Skin of body (tissue), 2 donors: ENCODE results near the gene NLRP2B. TPM values are rescaled to one million over a fixed set of nuclear protein-coding genes. Genes with fewer than 3 reads are reported as not detected.
"Not testable (repeated sequence)": the region's sequence is repeated elsewhere in the genome, so short reads cannot be mapped to it uniquely, and the experiment has no call there.

Experiments
- DNase-seq: peaks from one replicate; lab custom pipeline; 2025; lab: John Stamatoyannopoulos, UW
- total RNA-seq: library from RNA; depleted of rRNA; stranded (reverse); fragments of >200 nt; gene quantifications from one replicate; pipeline ENCODE4 v1.2.3, GENCODE V29; 2014

The NLRP2B gene
- 0.20 TPM for total RNA-seq

DNA sequence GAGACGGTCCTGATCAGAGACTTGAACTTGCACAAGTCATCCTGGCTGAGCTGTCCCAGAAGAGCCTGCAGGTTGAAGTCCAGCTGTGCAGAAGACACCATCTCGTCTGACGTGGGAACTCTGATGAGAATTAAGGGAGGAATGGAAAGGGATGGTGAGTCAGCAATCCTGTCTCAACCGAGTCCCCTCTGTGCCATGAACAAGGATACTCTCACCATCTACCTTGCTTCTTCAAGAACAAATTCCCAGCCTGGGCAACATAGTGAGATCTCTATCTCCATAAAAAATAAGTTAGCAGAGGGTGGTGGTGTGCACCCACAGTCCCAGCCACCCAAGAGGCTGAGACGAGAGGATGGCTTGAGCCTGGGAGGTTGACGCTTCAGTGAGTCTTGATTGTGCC is at the start of gene NLRP2B:
TSS of gene NLRP2B (minus strand) at position 101 of the 400 bp plus-strand sequence.
- DNase-seq, result no peak

GRCh38 chrX:57725995-57726394 is 45.9 kb upstream of the NLRP2B start:
- not testable (repeated sequence) for DNase-seq

DNA sequence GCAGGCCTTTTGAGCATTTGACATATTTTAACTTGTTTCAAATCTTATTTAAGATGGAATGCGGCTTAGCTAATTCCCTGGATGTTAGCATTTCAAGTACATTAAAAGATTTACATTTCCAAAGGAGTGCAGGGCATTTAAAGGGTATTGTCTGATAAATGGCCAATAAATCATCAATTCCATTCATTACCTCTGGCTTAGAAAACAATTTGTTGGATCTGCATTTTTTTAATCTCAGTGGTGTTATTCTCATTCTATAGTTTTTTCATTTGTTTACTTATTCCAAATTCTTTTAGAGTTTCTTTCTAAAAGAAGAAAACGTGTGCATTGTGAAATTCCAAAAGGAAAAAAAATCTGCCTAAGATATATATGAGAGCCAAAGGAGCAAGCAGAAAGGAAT is 1.3 kb upstream of the NLRP2B start:
- DNase-seq, result no peak

GRCh38 chrX:57678686-57679428 is 1.2 kb downstream of the NLRP2B start:
- DNase-seq, result no peak

GRCh38 chrX:57677132-57677858 is 2.8 kb downstream of the NLRP2B start:
- no peak for DNase-seq

DNA sequence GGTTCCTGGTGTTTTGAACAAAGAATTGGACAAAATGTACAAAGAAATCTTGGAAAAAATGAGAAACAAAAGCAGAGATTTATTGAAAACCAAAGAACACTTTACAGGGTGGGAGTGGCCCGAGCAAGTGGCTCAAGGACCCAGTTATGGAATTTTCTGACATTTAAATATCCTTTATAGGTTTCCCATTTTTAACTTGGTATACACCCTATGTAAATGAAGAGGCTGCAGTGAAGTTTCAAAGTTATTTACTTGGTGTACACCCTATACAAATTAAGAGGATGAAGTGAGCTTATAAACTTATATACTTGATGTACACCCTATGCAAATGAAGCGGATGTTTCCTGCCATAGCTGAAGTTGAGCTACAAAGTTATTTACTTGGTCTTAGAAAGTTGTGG is 4.7 kb downstream of the NLRP2B start:
- DNase-seq, result no peak

GRCh38 chrX:57674861-57675260 is 5.2 kb downstream of the NLRP2B start:
- DNase-seq, result no peak

- no peak for DNase-seq
Measured at GRCh38 chrX:57669961-57670360, 10.1 kb downstream of the NLRP2B start.

DNA sequence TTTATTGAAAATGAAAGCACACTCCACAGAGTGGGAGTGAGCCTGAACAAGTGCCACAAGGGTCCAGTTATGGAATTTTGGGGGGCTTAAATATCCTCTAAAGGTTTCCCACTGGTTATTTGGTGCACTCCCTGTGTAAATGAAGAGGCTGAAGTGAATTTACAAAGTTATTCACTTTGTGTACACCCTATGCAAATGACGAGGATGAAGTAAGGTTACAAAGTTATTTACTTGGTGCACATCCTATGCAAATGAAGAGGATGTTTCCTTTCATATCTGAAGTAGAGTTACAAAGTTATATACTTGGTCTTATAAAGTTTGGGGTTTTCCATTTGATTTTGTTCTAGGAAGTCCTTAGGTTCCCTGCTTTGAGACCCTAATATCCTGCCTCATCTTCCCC is 13.1 kb downstream of the NLRP2B start:
- DNase-seq, result no peak

GRCh38 chrX:57655065-57655464 is 25.0 kb downstream of the NLRP2B start:
- DNase-seq, result no peak

DNA sequence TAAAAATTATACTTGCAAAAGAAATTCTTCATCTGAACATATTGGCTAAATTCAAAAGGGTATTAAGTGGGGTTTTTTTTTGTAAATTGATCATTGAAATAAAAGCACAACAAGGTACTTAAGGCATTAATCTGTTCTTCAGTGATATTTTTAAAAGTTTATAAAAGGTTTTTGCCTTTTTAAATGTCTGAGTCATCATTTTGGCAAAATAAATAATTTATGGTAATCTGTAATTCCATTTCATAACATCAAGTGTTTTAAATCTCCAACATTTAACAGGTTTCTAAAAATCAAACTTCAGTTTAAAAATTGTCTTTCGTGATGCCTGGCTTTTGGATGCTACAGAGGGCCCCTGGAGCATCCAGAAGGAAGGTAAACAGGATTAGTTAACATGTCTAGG is 27.4 kb downstream of the NLRP2B start:
- DNase-seq, result no peak

DNA sequence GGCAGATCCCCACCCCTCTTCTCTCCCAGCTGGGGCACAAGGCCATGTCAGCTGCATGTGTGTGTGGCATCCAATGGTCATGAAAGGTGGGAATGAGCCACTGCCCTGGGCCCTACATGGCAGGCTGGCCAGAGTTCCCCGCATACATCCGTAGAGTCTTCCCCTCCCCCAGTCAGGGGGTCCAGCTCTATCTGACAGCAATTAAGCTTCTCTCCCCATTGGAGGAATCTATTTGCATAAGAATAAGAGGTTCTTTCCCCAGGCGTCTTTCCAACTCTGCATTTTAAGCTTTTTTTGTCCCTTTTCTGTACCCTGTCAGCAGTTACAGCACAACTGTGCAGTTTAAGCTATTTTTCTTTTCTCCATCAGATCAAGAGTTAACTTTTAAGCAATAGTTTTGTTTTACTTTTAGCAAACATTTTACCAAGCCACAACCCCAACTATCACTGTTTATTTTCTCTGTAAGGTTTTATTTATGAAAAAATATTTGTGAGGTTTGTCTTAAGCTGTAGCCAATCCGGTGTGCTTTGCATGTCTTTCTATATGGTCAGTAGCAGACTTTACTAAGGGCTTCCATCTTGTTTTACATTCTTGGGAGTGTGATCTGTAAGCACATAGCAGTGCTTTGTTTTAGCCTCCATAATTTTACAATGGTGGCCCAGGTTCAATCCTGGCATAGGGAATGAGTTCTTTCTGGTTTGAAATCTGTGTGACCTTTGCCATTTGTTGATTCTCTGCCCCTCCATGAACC is 28.7 kb downstream of the NLRP2B start:
- no peak for DNase-seq

GRCh38 chrX:57647020-57647419 is 33.0 kb downstream of the NLRP2B start:
- DNase-seq, result no peak

GRCh38 chrX:57643698-57644097 is 36.4 kb downstream of the NLRP2B start:
- DNase-seq, result no peak

- DNase-seq, result no peak
Measured at GRCh38 chrX:57641338-57641737, 38.7 kb downstream of the NLRP2B start.

DNA sequence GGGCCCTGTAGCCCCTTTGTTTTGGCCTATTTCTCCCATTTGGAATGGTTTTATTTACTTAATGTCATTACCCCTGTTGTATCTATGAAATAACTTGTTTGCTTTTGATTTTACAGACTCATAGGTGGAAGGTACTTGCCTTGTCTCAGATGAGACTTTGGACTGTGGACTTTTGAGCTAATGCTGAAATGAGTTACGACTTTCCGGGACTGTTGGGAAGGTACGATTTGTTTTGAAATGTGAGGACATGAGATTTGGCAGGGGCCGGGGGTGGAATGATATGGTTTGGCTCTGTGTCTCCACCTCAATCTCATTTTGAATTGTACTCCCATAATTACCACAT is 39.4 kb downstream of the NLRP2B start:
- no peak for DNase-seq

GRCh38 chrX:57629438-57629837 is 50.6 kb downstream of the NLRP2B start:
- DNase-seq, result not testable (repeated sequence)

Other genes with a start within 250 kb of the NLRP2B start
- 8.6 TPM for gene ZXDB, start 88.2 kb downstream of the NLRP2B start, total RNA-seq
- gene ZXDA, start 230.2 kb upstream of the NLRP2B start, total RNA-seq, result 6.7 TPM